ENCODE results near the gene FLNA. TPM values are rescaled to one million over a fixed set of nuclear protein-coding genes. Genes with fewer than 3 reads are reported as not detected.

FLNA gene
- total and polyA plus RNA-seq, 10 of the 15 experiments (the other 5 are each of a cell fraction or from before 2014, with no cell fraction given) = 5.1 to 643 (median 171) TPM

- TF ChIP-seq ZBTB4 (CRISPR knock-in tag; IDR thresholded peaks at IDR 0.05) = no peak
- no peak for TF ChIP-seq TCF3 (IDR thresholded peaks at IDR 0.05; ENCODE audit: borderline replicate concordance, insufficient read depth, low read depth, low read length)
- no peak for TF ChIP-seq GABPA (IDR thresholded peaks at IDR 0.05; ENCODE audit: low read depth)
- peak; percentile 70; the same call in 1 of the 2 replicates for TF ChIP-seq PAX5 (IDR thresholded peaks at IDR 0.05; ENCODE audit: borderline replicate concordance, low read depth, low read length)
- no peak for TF ChIP-seq ATF7 (IDR thresholded peaks at IDR 0.05; ENCODE audit: low read depth)
- TF ChIP-seq ATF3 (IDR thresholded peaks at IDR 0.05; ENCODE audit: borderline replicate concordance, extremely low read depth, low read depth, low read length) = no peak
- TF ChIP-seq USF2 (IDR thresholded peaks at IDR 0.05; ENCODE audit: borderline replicate concordance, low read depth, low read length) = no peak
- TF ChIP-seq RCOR1 (conservative IDR thresholded peaks at IDR 0.05; ENCODE audit: low read depth, low read length) = no peak
- peak; percentile 50 for TF ChIP-seq SMAD5 (IDR thresholded peaks at IDR 0.05; ENCODE audit: low read depth)
- TF ChIP-seq FOXM1 (IDR thresholded peaks at IDR 0.05; ENCODE audit: low read depth, low read length) = no peak
- peak; percentile 21 for TF ChIP-seq BCL3 (IDR thresholded peaks at IDR 0.05; ENCODE audit: borderline replicate concordance, insufficient read depth, low read depth, low read length, poor library complexity, severe bottlenecking)
- TF ChIP-seq MTA3 (IDR thresholded peaks at IDR 0.05; ENCODE audit: borderline replicate concordance, low read length) = peak; percentile 84; the same call in 1 of the 2 replicates
- no peak for TF ChIP-seq IKZF1 (conservative IDR thresholded peaks at IDR 0.05)
- TF ChIP-seq PAX8 (IDR thresholded peaks at IDR 0.05) = no peak
- TF ChIP-seq POU2F2 (IDR thresholded peaks at IDR 0.05; ENCODE audit: borderline replicate concordance, low read depth, low read length) = peak; percentile 28; the same call in 2 of the 3 replicates
- no peak for TF ChIP-seq PRDM15 (CRISPR knock-in tag; IDR thresholded peaks at IDR 0.05)
- no peak for TF ChIP-seq SIX5 (IDR thresholded peaks at IDR 0.05; ENCODE audit: low read depth, low read length, severe bottlenecking)
- TF ChIP-seq NFYA (IDR thresholded peaks at IDR 0.05; ENCODE audit: borderline replicate concordance, low read depth, low read length) = no peak
- peak; percentile 4; the same call in 1 of the 2 replicates for TF ChIP-seq CREB1 (IDR thresholded peaks at IDR 0.05; ENCODE audit: low read depth)
These were observed 26.8 kb upstream of the FLNA start (continued) for GRCh38 chrX:154401045-154401799.

Measured in GM12878 (cell line).